CD4-positive, alpha-beta T cell treated with Interferon gamma for 1 hour (primary cell): ENCODE measurements around the gene MAGEB3.
"Not testable (repeated sequence)": the region's sequence is repeated elsewhere in the genome, so short reads cannot be mapped to it uniquely, and the experiment has no call there.

Experiments
- DNase-seq: peaks from one replicate; pipeline ENCODE4 v3.0.0-alpha.2; 2020

MAGEB3 gene, protein sequence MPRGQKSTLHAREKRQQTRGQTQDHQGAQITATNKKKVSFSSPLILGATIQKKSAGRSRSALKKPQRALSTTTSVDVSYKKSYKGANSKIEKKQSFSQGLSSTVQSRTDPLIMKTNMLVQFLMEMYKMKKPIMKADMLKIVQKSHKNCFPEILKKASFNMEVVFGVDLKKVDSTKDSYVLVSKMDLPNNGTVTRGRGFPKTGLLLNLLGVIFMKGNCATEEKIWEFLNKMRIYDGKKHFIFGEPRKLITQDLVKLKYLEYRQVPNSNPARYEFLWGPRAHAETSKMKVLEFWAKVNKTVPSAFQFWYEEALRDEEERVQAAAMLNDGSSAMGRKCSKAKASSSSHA

DNA sequence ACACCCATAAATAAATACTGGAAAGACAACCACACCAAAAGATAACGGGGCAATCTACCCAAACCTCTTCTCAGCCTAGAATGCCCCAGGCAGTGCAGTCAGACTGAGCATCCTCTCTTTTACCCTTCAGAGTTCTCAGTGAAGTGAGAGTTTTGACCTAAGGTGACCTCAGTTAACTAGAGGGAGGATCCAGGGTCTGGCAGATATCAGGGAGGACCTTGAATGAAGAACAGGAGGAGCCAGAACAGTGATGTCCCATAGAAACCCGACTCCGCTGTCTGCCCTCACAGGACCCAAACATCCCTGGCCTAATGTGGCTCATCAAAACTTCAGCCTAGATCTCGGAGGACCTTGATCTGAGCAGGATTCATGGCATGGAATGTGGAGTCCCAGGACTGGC lies at the start of gene MAGEB3:
TSS of gene MAGEB3 (plus strand) at position 263 of the 400 bp plus-strand sequence. CDS start 5,268 bp downstream, outside the sequence.
- no peak for DNase-seq

DNA sequence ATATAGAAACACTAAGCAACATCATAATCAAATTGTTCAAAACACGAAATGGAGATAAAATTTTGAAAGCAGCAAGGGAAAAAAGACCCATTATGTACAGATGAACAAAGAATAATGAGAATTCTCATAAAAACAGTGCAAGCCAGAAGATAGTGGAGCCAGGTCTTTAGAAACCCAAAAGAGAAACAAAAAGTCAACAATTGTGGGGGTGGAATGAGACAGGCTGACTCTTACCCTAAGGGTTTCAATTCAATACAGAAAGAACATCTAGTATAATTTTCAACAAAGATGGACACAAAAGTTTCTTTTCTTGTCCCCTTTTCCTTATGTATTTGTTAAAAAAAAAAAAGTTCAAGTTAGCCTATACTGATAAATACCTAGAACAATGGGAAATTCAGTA lies 49.1 kb upstream of the MAGEB3 start:
- DNase-seq = no peak

DNA sequence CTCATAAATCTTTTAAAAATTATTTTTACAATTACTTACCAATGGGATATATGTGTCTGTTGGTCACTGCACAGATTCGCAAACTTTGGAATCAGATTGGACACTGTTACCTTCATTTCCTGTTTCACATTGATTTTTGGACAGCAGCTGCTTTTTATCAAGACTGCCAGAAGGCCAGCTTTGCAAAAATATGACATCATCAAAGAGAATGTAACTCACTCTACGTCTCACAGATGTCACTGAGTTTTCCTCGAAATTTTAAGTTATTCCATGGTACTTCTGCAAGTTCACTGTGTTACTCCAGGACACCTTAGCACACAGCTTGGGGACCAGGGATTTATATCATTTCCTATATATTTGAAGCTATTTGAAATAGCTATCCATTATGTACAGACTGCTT lies 46.9 kb upstream of the MAGEB3 start:
- no peak for DNase-seq

DNA sequence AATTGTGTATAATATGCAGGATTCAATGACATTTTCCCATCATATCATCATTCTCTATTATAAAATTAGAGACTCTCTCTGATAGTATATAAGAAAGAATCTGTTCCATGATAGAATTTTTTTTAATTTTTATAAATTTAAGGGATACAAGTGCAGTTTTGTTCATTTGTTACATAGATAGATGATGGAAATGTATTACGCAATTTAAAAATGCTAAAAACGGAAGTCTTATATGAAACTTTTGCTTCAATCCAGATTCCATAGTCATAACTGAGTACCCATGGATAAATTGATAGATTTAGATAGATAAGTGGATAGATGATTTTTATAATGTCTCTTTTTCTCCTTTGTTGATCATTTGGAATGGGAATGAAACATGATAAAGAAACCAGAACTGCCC lies 40.0 kb upstream of the MAGEB3 start:
- no peak for DNase-seq

DNA sequence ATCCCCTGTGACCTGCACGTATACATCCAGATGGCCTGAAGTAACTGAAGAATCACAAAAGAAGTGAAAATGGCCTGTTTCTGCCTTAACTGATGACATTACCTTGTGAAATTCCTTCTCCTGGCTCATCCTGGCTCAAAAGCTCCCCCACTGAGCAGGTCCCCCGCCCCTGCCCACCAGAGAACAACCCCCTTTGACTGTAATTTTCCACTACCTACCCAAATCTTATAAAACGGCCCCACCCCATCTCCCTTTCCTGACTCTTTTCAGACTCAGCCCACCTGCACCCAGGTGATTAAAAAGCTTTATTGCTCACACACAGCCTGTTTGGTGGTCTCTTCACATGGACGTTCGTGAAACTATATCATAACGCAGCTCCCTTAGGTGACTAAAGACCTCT lies 36.5 kb upstream of the MAGEB3 start:
- DNase-seq = not testable (repeated sequence)

DNA sequence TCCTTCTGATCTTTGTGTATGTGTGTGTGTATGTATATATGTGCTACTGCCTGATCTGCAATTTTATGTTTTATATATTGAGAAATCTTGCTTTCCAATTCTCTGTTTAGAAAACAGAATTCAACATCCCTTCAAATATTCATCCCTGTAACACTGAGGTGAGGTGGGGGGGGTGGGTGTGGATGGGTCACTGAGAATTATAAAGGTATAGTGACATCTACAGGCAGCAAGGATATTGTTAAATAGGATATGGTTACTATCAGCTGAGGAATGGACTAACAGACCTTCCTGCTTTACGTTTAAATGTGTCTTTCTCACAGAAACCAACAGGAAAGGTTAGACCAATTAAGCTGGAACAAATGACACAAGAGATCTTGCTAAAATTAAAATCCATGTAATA lies 34.1 kb upstream of the MAGEB3 start:
- no peak for DNase-seq

DNA sequence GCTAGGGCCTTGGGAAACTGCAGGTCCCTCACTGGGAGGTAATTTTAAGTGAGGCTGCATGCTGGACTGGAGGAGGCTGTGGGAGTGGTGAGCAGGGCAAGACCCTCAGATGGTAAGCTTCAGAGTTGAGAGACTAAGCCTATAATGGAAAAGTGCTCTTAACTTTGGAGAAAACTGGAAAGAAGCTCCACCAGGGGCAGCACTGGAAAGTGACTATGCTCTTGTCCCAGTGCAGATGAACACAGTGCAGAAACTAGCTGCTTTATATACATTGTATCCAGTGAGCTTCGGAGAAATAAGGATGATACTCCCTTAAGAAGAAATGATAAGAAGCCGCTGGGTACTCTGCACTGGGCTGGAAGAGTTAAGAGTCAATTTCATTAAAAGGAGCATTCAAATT lies 18.3 kb upstream of the MAGEB3 start:
- no peak for DNase-seq

DNA sequence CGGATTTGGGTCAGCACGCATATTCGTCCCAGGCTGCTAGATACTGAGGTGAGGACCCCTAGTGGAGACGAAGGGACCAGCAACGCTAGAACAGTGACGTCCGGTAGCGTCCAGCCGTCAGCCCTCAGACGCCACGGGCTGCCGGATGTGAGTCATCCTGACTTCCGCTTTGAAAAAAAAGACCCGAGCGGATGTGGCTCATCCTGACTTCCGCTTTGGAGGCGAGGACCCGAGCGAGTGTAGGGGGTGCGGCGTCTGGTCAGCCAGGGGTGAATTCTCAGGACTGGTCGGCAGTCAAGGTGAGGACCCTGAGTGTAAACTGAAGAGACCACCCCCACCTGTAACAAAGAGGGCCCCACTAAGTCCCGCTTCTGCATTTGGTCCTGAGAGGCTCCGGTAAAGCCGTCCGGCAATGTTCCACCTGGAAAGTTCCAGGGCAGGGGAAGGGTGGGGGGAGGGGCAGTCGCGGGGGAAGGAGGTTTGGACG lies 15.1 kb upstream of the MAGEB3 start, which contains the start of gene MAGEB2:
TSS of gene MAGEB2 (plus strand) at position 207 of the 487 bp plus-strand sequence. CDS start 3,018 bp downstream, outside the sequence.
- DNase-seq = no peak

DNA sequence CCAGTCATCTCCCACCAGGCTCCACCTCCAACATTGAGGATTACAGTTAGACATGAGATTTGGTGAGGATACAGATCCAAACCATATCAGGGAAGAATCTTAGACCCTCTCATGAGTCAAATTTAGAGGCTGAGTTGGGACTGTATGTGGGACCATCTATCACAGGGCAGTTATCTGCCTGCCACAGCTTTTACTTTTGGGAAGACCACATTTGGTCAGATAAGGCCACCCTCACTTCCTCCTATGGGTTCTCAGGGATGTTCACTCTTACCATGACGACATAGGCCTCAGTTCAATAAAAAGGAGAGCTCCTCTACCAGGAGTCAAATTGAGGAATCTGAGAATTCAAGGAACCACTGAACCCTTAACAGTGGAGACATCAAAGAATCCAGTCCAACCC lies 13.0 kb upstream of the MAGEB3 start:
- DNase-seq = no peak

DNA sequence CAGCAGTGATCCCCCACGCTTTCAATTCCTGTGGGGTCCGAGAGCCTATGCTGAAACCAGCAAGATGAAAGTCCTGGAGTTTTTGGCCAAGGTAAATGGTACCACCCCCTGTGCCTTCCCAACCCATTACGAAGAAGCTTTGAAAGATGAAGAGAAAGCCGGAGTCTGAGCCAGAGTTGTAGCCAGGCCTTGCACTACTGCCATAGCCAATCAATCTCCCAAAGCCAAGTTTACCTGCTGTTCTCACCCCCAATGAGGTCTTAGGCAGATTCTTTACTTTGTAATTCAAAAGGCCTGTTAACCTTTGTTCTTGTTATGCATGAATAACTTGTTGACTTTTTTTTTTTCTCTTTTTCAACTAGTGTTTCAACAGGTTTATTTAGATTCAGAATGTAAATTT lies 11.1 kb upstream of the MAGEB3 start:
- no peak for DNase-seq

DNA sequence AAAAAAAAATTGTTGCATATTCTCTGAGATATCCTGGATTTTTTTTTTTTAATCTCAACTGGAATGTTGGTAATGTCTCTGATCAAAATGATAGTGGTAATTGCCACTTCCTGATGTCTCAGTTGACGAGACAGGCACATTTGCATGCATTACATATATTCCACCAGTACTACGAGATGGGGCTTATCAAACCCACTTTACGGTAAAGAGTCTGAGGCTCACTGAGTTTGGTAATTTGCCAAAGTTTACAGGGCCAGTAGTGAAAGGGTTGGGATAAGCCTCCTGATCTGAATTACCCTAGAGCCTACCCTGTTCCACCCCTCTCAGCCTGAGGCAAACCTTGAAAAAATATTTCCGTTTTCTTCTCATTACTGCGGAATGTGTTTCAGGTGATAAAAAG lies 9.8 kb upstream of the MAGEB3 start:
- no peak for DNase-seq

DNA sequence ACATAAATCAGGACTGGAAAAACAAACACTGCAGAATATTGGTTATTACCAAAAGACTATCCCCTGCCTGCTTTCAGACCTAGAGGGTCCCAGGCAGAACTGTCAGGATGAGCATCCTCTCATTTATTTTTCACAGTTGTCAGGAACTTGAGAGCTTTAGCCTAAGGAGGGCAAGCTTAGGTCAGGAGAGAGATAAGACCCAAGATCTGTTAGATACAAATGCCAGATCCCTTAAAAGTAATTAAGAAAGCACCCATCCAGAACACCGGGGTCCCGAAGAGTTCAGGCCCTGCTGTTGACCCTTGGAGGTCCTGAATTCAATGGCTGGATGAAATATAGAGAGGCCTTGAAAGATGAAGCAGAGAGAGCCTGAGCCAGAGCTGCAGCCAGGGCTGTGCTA lies 5.9 kb upstream of the MAGEB3 start:
- no peak for DNase-seq

DNA sequence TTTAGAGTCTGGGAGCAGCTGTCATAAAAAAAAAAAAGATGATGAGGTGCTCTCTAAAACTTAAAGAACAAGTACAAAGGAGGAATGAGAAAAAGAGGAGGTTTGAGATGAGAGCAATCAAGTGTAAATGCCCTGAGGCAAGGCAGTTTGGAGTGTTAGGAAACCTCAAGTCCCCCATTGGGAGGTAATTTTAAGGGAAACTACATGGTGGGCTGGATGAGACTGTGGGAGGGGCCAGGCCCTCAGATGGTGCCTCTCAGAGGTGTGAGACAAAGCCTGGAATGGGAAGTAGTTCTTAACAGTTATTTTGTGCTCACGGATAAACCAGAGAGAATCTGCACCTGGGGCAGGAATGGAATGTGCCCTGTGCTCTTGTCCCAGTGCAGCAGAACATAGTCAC lies 1.9 kb upstream of the MAGEB3 start:
- no peak for DNase-seq

DNA sequence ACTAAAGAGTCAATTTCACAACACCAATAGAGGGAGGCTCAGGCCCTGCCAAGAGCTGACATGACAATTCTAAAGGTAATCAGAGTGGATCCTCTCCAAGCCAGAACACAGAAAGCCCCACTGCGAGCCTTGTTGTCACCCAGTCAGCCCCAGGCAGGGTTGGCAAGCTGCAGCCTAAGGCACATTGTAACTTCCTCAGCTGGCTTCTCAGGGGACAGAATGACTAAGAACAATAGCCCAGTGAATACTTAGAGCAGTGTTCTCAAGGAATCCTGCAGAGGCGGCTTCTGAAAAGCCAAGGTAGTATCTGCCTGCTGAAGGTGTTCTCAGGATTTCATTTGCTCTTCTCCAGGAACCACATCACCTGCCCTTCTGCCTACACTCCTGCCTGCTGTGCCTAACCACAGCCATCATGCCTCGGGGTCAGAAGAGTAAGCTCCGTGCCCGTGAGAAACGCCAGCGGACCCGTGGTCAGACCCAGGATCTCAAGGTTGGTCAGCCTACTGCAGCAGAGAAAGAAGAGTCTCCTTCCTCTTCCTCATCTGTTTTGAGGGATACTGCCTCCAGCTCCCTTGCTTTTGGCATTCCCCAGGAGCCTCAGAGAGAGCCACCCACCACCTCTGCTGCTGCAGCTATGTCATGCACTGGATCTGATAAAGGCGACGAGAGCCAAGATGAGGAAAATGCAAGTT lies 11.4 kb downstream of the MAGEB3 start, which contains the start of gene MAGEB4:
TSS of gene MAGEB4 (plus strand) at position 277 of the 692 bp plus-strand sequence. CDS start at position 413, 136 bp downstream.
- no peak for DNase-seq

DNA sequence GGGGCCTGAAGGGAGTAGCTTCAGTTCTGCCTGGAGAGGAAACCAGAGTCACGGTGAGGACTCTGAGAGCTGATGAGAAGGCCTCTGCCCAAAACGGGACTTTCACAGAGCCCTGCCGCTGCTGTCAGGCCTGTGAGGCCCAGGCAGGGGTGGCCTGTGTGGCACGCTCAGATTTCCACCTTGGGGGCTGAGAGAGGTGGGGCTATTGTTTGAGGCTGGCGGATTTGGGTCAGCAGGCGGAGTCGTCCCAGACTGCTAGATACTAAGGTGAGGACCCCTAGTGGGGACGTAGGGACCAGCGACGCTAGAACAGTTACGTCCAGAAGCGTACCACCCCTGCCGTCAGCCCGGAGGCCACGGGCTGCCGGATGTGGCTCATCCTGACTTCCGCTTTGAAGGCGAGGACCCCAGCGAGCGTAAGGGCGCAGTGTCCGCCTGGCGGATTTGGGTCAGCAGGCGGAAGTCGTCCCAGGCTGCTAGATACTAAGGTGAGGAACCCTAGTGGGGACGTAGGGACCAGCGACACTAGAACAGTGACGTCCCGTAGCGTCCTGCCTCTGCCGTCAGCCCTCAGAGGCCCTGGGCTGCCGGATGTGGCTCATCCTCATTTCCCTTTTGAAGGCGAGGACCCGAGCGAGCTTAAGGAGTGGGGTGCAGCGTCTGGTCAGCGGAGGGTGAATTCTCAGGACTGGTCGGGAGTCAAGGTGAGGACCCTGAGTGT lies 16.5 kb downstream of the MAGEB3 start, which contains the start of gene MAGEB1:
TSS of gene MAGEB1 (plus strand) at position 378 of the 721 bp plus-strand sequence. CDS start 3,348 bp downstream, outside the sequence.
- no peak for DNase-seq

DNA sequence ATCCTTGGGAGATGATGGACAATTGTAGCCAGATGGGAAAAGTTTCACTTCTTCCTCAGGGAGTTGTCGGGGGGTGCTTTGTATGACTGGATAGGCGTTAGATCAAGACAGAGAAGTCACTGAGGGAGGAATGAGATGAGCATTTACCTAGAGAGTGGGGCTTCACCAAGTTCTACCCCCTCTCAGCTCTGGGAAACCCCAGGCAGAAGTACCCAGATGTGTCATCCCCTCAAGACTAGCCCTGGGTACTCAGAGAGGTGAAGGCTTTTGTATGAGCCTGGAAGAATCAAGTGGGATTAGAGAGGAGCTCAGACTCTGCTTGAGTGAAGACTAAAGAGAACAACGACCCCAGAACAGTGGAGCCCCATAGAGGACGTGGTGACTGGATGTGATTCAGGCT lies 18.4 kb downstream of the MAGEB3 start:
- no peak for DNase-seq

DNA sequence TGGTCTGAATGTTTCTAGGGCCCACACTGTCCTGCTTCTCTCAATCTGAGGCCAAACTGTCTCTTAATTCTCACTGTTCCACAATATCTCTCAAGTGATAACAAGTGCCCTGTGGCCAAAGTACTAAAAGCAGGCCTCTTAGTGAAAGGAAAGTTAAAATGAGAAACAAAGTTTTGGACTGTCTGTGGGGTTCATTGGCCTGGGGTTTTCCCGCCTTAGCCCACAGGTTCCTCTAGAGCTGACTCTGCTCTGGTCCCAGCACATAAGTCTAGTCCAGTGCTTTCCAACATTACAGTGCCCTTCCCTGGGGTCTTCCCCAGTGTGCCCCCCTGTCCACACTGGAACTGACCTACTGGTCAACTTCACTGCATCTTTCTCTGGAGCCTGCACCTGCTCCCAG lies 22.8 kb downstream of the MAGEB3 start:
- no peak for DNase-seq

DNA sequence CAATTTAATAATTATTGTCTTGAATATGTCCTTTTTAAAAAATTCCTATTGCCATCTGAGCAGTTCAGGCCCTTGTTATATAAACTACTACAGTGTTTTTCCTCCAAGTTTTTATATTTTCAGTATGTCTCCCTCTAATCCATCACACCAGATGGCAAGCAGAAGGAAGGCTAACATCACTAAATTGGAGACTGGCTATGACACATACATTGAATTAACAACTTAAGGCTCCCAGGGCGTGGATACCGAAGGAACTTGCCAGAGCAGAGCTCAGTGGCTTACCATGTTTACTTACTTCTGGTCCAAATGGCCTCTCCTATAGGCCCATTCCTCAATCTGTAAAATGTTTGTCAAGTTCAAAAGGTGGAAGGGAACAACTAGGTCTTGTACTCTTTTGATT lies 29.5 kb downstream of the MAGEB3 start:
- DNase-seq = no peak

DNA sequence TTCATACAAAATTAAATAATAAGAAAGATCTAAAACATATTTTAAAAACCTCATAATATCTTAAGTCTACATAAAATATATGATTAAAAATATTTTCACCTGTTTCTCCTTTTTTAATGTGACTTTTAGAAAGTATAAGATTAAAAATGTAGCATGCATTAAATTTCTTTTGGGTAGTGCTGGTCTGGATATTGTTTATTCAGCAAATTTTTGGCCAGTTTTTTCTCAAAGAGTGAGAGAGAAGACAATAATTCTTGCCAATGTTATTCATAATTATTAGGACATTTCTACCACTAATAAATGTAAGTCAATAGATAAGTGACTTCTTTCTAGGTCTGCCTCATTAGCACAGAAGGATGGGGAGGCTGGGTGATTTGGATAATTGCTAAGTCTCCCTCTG lies 30.6 kb downstream of the MAGEB3 start:
- no peak for DNase-seq

DNA sequence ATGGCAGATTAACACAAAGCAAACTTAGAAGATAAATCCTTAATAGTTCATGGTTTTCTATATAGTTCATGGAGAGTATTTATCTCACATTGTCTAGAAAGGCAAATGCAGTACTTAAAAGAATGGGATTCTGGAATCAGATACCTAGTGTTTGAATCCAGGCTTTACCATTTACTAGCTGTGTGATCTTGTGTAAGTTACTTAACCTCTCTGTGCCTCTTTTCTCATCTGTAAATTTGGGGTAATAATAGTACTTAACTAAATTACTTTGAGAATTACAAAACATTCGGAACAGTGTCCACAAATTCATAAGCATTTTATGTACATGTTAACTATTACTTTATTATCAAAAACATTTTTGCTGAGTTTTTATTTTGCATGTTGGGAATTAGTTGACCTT lies 32.3 kb downstream of the MAGEB3 start:
- no peak for DNase-seq

DNA sequence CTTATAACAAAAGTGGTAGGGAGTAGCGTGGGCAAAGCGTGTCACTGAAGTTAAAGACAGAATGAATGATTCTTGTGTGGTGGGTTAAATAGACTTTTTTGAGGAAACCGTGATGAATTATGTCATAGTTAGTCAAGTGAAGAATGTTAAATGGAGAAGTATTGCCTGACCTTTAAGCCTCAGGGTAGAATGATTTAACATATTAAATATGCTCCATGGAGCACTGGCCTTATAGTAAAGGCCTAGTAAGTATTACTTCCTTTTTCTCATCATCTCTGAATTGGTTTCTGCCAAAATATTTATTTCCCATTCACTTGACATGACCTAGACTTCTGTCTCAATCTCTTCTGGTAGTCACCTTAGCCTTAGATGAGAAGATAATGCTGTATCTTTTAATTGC lies 40.2 kb downstream of the MAGEB3 start:
- DNase-seq = no peak

DNA sequence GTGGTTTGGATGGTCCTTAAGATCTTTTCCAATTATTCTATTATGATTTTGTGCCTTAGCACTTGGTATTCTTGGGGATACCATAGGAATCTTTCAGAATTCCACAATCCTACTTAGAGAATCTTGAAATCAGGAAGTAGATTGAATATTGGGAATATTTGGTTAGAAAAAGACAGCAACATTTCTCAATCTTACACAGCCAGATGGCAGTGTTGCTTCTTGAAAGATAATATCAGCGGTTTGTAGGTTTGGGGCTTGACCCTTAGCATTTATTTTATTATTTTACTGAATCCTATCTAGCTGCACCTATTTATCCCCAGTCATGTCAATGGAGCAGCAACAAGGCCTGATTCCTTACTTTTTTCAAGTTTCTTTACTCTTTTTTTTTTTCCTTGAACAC lies 45.0 kb downstream of the MAGEB3 start:
- DNase-seq = no peak

DNA sequence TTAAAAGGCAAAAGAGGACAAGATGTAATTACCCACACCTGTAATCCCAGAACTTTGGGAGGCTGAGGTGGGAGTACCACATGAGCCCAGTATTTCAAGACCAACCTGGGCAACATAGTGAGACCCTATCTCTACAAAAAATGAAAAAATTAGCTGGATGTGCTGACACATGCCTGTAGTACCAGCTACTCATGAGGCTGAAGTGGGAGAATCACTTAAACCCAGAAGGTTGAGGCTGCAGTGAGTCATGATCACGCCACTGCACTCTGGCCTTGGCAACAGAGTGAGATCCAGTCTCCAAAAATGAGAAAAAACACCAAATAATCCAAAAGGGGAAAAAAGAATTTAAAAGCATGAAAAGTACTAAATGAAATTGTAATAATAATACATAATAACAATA lies 47.9 kb downstream of the MAGEB3 start:
- DNase-seq = no peak
